Activated CD4-positive, alpha-beta T cell treated with anti-CD3 and anti-CD28 coated beads, Interleukin-2, Interleukin-6, amounts not matched to agents 100 ng/mL and 50 ng/mL, durations not matched to agents 16 hours and 8 hours (primary cell): ENCODE results near the gene IPPK.

Experiments used
- DNase-seq: peaks from one replicate; pipeline ENCODE4 v3.0.0-alpha.2; 2020

IPPK gene

GRCh38 chr9:92669890-92670708 is at the start of gene IPPK:
TSS of gene IPPK (minus strand) at chr9:92670131. CDS start at chr9:92669988, 143 bp downstream.
- peak; percentile 99 for DNase-seq

GRCh38 chr9:92719028-92719647 is 49.2 kb upstream of the IPPK start:
- DNase-seq = no peak

GRCh38 chr9:92718086-92719001 is 48.4 kb upstream of the IPPK start:
- DNase-seq = no peak

GRCh38 chr9:92717201-92718085 is 47.5 kb upstream of the IPPK start:
- DNase-seq = no peak

- DNase-seq = peak; percentile 84
Measured at GRCh38 chr9:92716557-92716956, 46.6 kb upstream of the IPPK start.

- DNase-seq = no peak
Measured at GRCh38 chr9:92715488-92716231, 45.7 kb upstream of the IPPK start.

- DNase-seq = no peak
Measured at GRCh38 chr9:92714787-92715487, 45.0 kb upstream of the IPPK start.

- no peak for DNase-seq
Measured at GRCh38 chr9:92714016-92714415, 44.1 kb upstream of the IPPK start.

GRCh38 chr9:92713528-92713927 is 43.6 kb upstream of the IPPK start:
- no peak for DNase-seq

GRCh38 chr9:92712767-92713166 is 42.8 kb upstream of the IPPK start:
- no peak for DNase-seq

- DNase-seq = peak; percentile 51
Measured at GRCh38 chr9:92711844-92712243, 41.9 kb upstream of the IPPK start.

GRCh38 chr9:92711146-92711545 is 41.2 kb upstream of the IPPK start:
- no peak for DNase-seq

GRCh38 chr9:92710368-92710767 is 40.4 kb upstream of the IPPK start:
- DNase-seq = no peak

GRCh38 chr9:92709954-92710353 is 40.0 kb upstream of the IPPK start:
- DNase-seq = no peak

- DNase-seq = no peak
Measured at GRCh38 chr9:92709240-92709639, 39.3 kb upstream of the IPPK start.

GRCh38 chr9:92707530-92707929 is 37.6 kb upstream of the IPPK start:
- DNase-seq = no peak

- peak; percentile 59 for DNase-seq
Measured at GRCh38 chr9:92706218-92706940, 36.4 kb upstream of the IPPK start.

- DNase-seq = no peak
Measured at GRCh38 chr9:92704528-92704927, 34.6 kb upstream of the IPPK start.

GRCh38 chr9:92696619-92697018 is 26.7 kb upstream of the IPPK start:
- DNase-seq = no peak

- no peak for DNase-seq
Measured at GRCh38 chr9:92686954-92687353, 17.0 kb upstream of the IPPK start.
